MCF 10A (cell line): Measurements from ENCODE around the gene SHC3. TPM values are rescaled to one million over a fixed set of nuclear protein-coding genes. Genes with fewer than 3 reads are reported as not detected.
A peak's percentile ranks its signal among the peaks of the same experiment; 100 is the strongest.

Source experiments
- Bru-seq: library from RNA; stranded (reverse); fragments of 400-500 nt; gene quantifications from one replicate; lab custom pipeline; 2021; lab: Mats Ljungman, UMichigan
- BruChase-seq, 2 experiments: library from RNA; stranded (reverse); fragments of 400-500 nt; gene quantifications; one replicate each; lab custom pipeline; 2021; lab: Mats Ljungman, UMichigan
- BruUV-seq: library from RNA; stranded (reverse); fragments of 400-500 nt; replicated peaks from 2 replicates; lab custom pipeline; 2021; lab: Mats Ljungman, UMichigan
- CTCF ChIA-PET: fragments of 300-600 bp; sonication (Branson Sonifier 250); formaldehyde crosslinking; extraction: SDS; loops from one replicate; lab custom pipeline; 2021; ENCODE audit warnings: antibody characterized with exemption, inconsistent platforms; lab: Yijun Ruan, JAX
- POLR2A ChIA-PET: fragments of 300-600, 350-650 bp; sonication (Branson Sonifier 250); formaldehyde crosslinking; extraction: SDS; loops from one replicate; lab custom pipeline; 2020; ENCODE audit warnings: antibody characterized with exemption, inconsistent platforms; lab: Yijun Ruan, JAX
- DNase-seq: peaks from one replicate; pipeline ENCODE4 v3.0.0-alpha.2; 2018; ENCODE audit not compliant: unreplicated experiment
- H3K27ac Mint-ChIP-seq: one replicate; pipeline ENCODE4 v1.8.0; 2022; ENCODE audit warnings: mild to moderate bottlenecking, low read depth, mixed read lengths; ENCODE audit not compliant: unreplicated experiment
- H3K27me3 Mint-ChIP-seq: one replicate; pipeline ENCODE4 v1.8.0; 2022; ENCODE audit warnings: mixed read lengths; ENCODE audit not compliant: insufficient read depth, unreplicated experiment
- H3K36me3 Mint-ChIP-seq: one replicate; pipeline ENCODE4 v1.8.0; 2022; ENCODE audit warnings: mild to moderate bottlenecking, moderate library complexity, mixed read lengths; ENCODE audit not compliant: insufficient read depth, unreplicated experiment
- H3K4me1 Mint-ChIP-seq: one replicate; pipeline ENCODE4 v1.8.0; 2022; ENCODE audit warnings: mixed read lengths; ENCODE audit not compliant: insufficient read depth, unreplicated experiment
- H3K4me3 Mint-ChIP-seq: one replicate; pipeline ENCODE4 v1.8.0; 2022; ENCODE audit warnings: mild to moderate bottlenecking, moderate library complexity, mixed read lengths; ENCODE audit not compliant: unreplicated experiment
- H3K9me3 Mint-ChIP-seq: one replicate; pipeline ENCODE4 v1.8.0; 2022; ENCODE audit warnings: mixed read lengths; ENCODE audit not compliant: unreplicated experiment
- CTCF ChIP-seq: fragments of 200-600 bp; IDR thresholded peaks from one replicate; pipeline ENCODE4 v1.8.0; 2022; ENCODE audit warnings: antibody characterized with exemption, mild to moderate bottlenecking; ENCODE audit not compliant: unreplicated experiment
- intact Hi-C: fragments of 100-400 bp; cut with micrococcal nuclease; formaldehyde crosslinking; loops from 2 replicates; pipeline ENCODE4 v1.14.1; 2022
- long read RNA-seq: library from polyadenylated mRNA; stranded (forward); transcript quantifications from one replicate; pipeline ENCODE4 v2.0.0, GENCODE V29; 2022
- total RNA-seq: library from RNA; stranded (reverse); gene quantifications from 2 replicates; pipeline ENCODE4 v1.2.3, GENCODE V29; 2022

The SHC3 gene
- total RNA-seq (0.02 and 0.32 TPM in 2 replicates), Bru-seq, nascent RNA (percentile 23 among the genes with signal in this experiment), BruChase-seq, experiment 1, labeled RNA remaining after a 6-hour chase (percentile 30 among the genes with signal in this experiment), BruChase-seq, experiment 2, labeled RNA remaining after a 2-hour chase (percentile 27 among the genes with signal in this experiment)
- long read RNA-seq, result 0 reads

GRCh38 chr9:89177944-89178829 is at the start of gene SHC3:
Gene SHC3, minus strand, starts transcription at chr9:89178818. Its CDS starts 358 bp downstream, at chr9:89178460.
- H3K27ac Mint-ChIP-seq, result peak within 1 kb of the TSS; percentile 89
- ChIA-PET CTCF (interaction anchor here (0.6 kb wide), 1 partner anchor 788 kb away, joined by 3 read pairs; no protein-coding TSS in a partner anchor), POLR2A (no interaction called here)
- H3K27me3 Mint-ChIP-seq, result no peaks in the 10 kb centered on the region
- intact Hi-C loops, result no loop called here
- no peak for TF ChIP-seq CTCF
- no peaks in the 10 kb centered on the region for H3K9me3 Mint-ChIP-seq
- no TSS peak for BruUV-seq
- no peaks in the 10 kb centered on the region for H3K36me3 Mint-ChIP-seq
- H3K4me1 Mint-ChIP-seq, result peaks cover 17% of the 10 kb centered on the region
- H3K4me3 Mint-ChIP-seq, result peak within 1 kb of the TSS; percentile 85
- DNase-seq, result no peak

DNA sequence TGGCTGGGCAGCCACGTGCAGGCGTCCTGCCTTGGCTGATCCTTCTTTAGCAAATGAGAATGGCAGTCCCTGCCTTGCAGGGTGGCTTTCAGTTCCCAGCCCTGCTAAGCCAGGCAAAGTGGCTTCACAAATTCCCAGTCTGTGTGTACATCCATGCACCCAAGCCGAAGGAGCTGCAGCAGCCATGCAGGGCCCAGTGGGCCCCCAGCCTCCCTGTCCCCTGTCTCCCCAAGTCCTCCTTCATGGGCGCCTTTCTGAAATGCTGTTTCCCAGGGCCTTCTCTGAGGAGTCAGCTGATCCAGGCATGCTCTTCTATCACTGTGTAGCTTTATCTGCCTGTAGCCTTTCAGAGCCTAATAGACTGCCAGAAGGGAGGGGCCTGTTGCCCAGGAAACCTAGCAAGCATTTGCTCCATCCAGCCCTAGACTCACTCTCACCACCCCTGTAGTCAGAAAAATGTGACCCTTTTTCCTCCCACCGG is 47.4 kb upstream of the SHC3 start:
- Mint-ChIP-seq H3K4me1 (no peaks in the 10 kb centered on the region), H3K36me3 (no peaks in the 10 kb centered on the region), H3K27me3 (peaks cover 13% of the 10 kb centered on the region), H3K4me3 (no peak overlapping the region), H3K27ac (no peak overlapping the region), H3K9me3 (peaks cover 8% of the 10 kb centered on the region)
- CTCF ChIA-PET, result interaction anchor here (0.5 kb wide), 1 partner anchor 171 kb away, joined by 3 read pairs; no protein-coding TSS in a partner anchor
- POLR2A ChIA-PET, result interaction anchor here (0.5 kb wide), 1 partner anchor 19 kb away, joined by 3 read pairs; no protein-coding TSS in a partner anchor
- intact Hi-C loops, result no loop called here
- no peak for TF ChIP-seq CTCF
- BruUV-seq, result no TSS peak
- no peak for DNase-seq

- POLR2A ChIA-PET, result no interaction called here
- Mint-ChIP-seq H3K27me3 (peaks cover 12% of the 10 kb centered on the region), H3K27ac (no peak overlapping the region), H3K9me3 (peaks cover 8% of the 10 kb centered on the region), H3K4me1 (no peaks in the 10 kb centered on the region), H3K36me3 (no peaks in the 10 kb centered on the region), H3K4me3 (no peak overlapping the region)
- CTCF ChIA-PET, result interaction anchor here (0.5 kb wide), 1 partner anchor 171 kb away, joined by 3 read pairs; no protein-coding TSS in a partner anchor
- intact Hi-C loops, result no loop called here
- no TSS peak for BruUV-seq
- TF ChIP-seq CTCF, result no peak
- no peak for DNase-seq
Observed at GRCh38 chr9:89225587-89225986, 47.0 kb upstream of the SHC3 start.

- ChIA-PET CTCF (no interaction called here), POLR2A (no interaction called here)
- no TSS peak for BruUV-seq
- Mint-ChIP-seq H3K27me3 (peaks cover 7% of the 10 kb centered on the region), H3K9me3 (peaks cover 3% of the 10 kb centered on the region), H3K27ac (no peak overlapping the region), H3K4me3 (no peak overlapping the region), H3K4me1 (no peaks in the 10 kb centered on the region), H3K36me3 (no peaks in the 10 kb centered on the region)
- no peak for TF ChIP-seq CTCF
- no peak for DNase-seq
- intact Hi-C loops, result no loop called here
Observed at GRCh38 chr9:89225036-89225435, 46.4 kb upstream of the SHC3 start.
